ENCODE data around the gene PRELP.

PRELP gene

DNA sequence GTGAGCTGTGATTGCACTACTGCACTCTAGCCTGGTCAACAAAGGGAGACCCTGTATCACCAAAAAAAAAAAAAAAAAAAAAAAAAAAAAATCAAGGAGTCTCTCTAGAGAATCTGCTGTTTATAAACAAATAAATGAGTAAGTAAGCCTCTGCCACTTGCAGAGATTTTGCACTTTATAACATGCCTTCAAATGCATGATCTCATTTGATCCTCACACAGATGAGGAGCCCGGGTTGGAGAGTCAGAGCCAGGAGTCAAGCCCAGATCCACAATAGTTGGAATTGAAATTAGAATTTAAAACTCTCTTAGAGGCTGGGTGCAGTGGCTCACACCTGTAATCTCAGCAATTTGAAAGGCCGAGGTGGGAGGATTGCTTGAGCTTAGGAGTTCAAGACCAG, 4.0 kb downstream of the PRELP start:
- H3K27ac ChIP-seq (ENCODE audit: poor library complexity, severe bottlenecking) = peak overlapping the region; percentile 77
- no peaks in the 10 kb centered on the region for H3K9me3 ChIP-seq (ENCODE audit: severe bottlenecking)
- H3K36me3 ChIP-seq (ENCODE audit: low read depth) = no peaks in the 10 kb centered on the region
- H3K4me3 ChIP-seq (ENCODE audit: severe bottlenecking) = no peak overlapping the region
- DNase-seq (ENCODE audit: low spot score) (no peak), ATAC-seq (ENCODE audit: low read depth) (no peak)
- peaks cover 17% of the 10 kb centered on the region for H3K4me1 ChIP-seq (ENCODE audit: insufficient read depth, poor library complexity, severe bottlenecking)
- no peaks in the 10 kb centered on the region for H3K27me3 ChIP-seq (ENCODE audit: insufficient read depth, poor library complexity, severe bottlenecking)
- TF ChIP-seq, protein P1, sequence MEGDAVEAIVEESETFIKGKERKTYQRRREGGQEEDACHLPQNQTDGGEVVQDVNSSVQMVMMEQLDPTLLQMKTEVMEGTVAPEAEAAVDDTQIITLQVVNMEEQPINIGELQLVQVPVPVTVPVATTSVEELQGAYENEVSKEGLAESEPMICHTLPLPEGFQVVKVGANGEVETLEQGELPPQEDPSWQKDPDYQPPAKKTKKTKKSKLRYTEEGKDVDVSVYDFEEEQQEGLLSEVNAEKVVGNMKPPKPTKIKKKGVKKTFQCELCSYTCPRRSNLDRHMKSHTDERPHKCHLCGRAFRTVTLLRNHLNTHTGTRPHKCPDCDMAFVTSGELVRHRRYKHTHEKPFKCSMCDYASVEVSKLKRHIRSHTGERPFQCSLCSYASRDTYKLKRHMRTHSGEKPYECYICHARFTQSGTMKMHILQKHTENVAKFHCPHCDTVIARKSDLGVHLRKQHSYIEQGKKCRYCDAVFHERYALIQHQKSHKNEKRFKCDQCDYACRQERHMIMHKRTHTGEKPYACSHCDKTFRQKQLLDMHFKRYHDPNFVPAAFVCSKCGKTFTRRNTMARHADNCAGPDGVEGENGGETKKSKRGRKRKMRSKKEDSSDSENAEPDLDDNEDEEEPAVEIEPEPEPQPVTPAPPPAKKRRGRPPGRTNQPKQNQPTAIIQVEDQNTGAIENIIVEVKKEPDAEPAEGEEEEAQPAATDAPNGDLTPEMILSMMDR (IDR thresholded peaks at IDR 0.05; ENCODE audit: poor library complexity, severe bottlenecking) = no peak

DNA sequence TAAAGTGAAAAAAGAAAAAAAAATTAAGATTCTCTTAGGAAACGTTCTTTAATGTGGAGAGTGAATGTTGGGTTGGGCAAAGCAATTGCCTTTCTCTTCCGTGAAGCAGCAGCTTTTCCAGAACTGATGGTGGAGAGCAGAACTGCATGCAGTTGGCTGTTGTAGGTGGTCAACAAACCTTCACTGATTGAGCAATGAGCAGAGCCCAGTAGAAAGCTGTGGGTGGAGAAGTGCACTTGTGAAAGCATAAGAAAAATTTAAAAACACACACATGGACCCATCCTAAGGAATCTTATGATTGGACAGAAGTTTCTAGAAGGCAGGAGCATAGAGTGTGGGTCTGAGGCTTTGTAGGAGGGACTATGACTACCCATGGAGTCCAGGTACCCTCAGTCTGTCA, 4.5 kb downstream of the PRELP start:
- DNase-seq (ENCODE audit: low spot score) = no peak
- TF ChIP-seq, protein P1 (IDR thresholded peaks at IDR 0.05; ENCODE audit: poor library complexity, severe bottlenecking) = no peak
- ATAC-seq (ENCODE audit: low read depth) = no peak
- no peaks in the 10 kb centered on the region for H3K36me3 ChIP-seq (ENCODE audit: low read depth)
- no peaks in the 10 kb centered on the region for H3K27me3 ChIP-seq (ENCODE audit: insufficient read depth, poor library complexity, severe bottlenecking)
- peak overlapping the region; percentile 77 for H3K27ac ChIP-seq (ENCODE audit: poor library complexity, severe bottlenecking)
- peaks cover 17% of the 10 kb centered on the region for H3K4me1 ChIP-seq (ENCODE audit: insufficient read depth, poor library complexity, severe bottlenecking)
- no peaks in the 10 kb centered on the region for H3K9me3 ChIP-seq (ENCODE audit: severe bottlenecking)
- no peak overlapping the region for H3K4me3 ChIP-seq (ENCODE audit: severe bottlenecking)

DNA sequence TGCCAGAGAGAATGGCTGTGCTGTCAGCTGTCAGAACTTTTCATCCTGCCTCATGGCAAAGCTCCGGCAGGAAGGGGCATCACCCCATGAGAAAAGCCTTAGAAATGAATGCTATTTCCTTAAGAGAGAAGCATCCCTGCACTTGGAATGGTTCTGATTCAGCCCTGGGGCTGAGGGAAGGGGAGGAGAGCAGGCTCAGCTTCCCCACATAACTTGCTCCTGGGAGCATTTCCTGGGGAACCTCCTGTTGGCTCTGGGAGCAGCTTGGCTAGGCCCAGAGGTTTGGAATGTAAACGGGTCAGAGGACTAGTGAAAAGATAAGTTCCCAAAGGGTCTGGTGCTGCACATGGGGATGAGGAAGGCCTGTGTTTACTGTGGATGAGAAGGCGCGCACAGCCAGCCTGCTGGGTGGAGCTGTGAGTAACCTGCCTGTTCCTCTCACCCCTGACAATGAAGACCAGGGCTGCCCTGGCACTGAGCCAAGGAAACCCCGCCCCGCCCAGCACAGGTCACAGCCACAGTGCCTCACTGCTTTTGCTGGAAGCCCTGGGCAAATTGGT, 5.0 kb downstream of the PRELP start:
- no peaks in the 10 kb centered on the region for H3K9me3 ChIP-seq (ENCODE audit: severe bottlenecking)
- DNase-seq (ENCODE audit: low spot score) = peak; percentile 86
- peak overlapping the region; percentile 77 for H3K27ac ChIP-seq (ENCODE audit: poor library complexity, severe bottlenecking)
- H3K27me3 ChIP-seq (ENCODE audit: insufficient read depth, poor library complexity, severe bottlenecking) = no peaks in the 10 kb centered on the region
- no peaks in the 10 kb centered on the region for H3K36me3 ChIP-seq (ENCODE audit: low read depth)
- ATAC-seq (ENCODE audit: low read depth) = peak; percentile 95
- H3K4me1 ChIP-seq (ENCODE audit: insufficient read depth, poor library complexity, severe bottlenecking) = peaks cover 17% of the 10 kb centered on the region
- TF ChIP-seq, protein P1 (IDR thresholded peaks at IDR 0.05; ENCODE audit: poor library complexity, severe bottlenecking) = no peak
- H3K4me3 ChIP-seq (ENCODE audit: severe bottlenecking) = no peak overlapping the region

DNA sequence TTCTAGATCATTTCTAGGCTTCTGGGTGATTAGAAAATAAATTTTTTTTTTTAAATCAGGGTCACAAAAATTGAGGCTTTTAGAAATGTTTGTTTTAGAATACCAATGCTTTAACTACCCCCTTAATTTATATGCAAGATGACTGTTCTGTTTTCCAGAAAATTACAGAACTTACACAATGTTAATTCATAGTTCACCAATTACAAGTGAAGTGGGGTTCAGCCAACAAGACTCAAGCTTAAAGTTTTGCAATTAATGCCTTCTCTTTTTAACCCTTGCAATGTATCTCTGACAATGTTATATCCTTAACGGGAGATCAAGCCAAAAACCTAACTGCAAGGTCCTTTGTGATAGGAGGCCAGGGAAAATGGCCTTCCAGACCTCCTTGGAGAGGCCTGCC, 5.6 kb downstream of the PRELP start:
- TF ChIP-seq, protein P1 (IDR thresholded peaks at IDR 0.05; ENCODE audit: poor library complexity, severe bottlenecking) = no peak
- no peaks in the 10 kb centered on the region for H3K27me3 ChIP-seq (ENCODE audit: insufficient read depth, poor library complexity, severe bottlenecking)

DNA sequence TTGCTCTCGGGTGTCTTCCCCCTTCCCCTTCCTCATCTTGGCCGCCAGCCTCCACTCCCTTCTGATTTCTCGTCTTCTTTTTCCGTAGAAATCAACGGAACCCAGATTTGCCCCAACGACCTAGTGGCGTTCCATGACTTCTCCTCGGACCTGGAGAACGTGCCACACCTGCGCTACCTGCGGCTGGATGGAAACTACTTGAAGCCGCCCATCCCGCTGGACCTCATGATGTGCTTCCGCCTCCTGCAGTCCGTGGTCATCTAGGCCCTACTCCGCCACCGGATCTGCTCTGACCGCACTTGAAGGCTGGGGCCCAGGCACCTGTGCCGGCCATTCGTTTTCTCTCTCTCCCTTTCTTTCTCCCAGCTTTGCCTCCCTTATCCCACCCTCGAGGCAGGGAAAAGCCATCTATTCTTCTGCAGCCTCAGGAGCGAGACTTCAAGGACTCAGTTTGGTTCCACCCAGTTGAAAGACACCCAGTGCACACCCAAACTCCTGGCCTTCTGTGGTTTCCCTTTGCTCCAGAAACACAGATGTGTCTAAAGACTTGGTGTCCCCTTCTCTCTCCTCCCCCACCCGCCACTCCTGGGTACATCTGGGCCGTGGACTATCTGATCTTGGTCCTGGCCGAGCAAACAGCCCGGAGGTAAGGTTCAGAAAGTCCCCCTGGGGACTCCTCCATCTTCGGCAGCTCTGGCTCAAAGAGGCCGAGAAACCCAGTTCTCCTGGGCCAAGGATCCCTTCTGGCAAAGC, 11.2 kb downstream of the PRELP start:
- Histone ChIP-seq H3K4me1 (ENCODE audit: insufficient read depth, poor library complexity, severe bottlenecking) (no peaks in the 10 kb centered on the region), H3K36me3 (ENCODE audit: low read depth) (no peaks in the 10 kb centered on the region), H3K27ac (ENCODE audit: poor library complexity, severe bottlenecking) (no peak overlapping the region), H3K4me3 (ENCODE audit: severe bottlenecking) (no peak overlapping the region), H3K9me3 (ENCODE audit: severe bottlenecking) (no peaks in the 10 kb centered on the region), H3K27me3 (ENCODE audit: insufficient read depth, poor library complexity, severe bottlenecking) (no peaks in the 10 kb centered on the region)
- TF ChIP-seq, protein P1 (IDR thresholded peaks at IDR 0.05; ENCODE audit: poor library complexity, severe bottlenecking) = no peak
- ATAC-seq (ENCODE audit: low read depth) (no peak), DNase-seq (ENCODE audit: low spot score) (no peak)

More for the DNA sequence above, 5.6 kb downstream of the PRELP start:
- Histone ChIP-seq H3K4me1 (ENCODE audit: insufficient read depth, poor library complexity, severe bottlenecking) (peaks cover 17% of the 10 kb centered on the region), H3K9me3 (ENCODE audit: severe bottlenecking) (no peaks in the 10 kb centered on the region), H3K4me3 (ENCODE audit: severe bottlenecking) (no peak overlapping the region), H3K36me3 (ENCODE audit: low read depth) (no peaks in the 10 kb centered on the region), H3K27ac (ENCODE audit: poor library complexity, severe bottlenecking) (peak overlapping the region; percentile 77)
- ATAC-seq (ENCODE audit: low read depth) (no peak), DNase-seq (ENCODE audit: low spot score) (no peak)

Data from RWPE2 (cell line).